ENCODE results near the gene CCNI.

Gene CCNI

GRCh38 chr4:77015390-77015789 lies 60.4 kb downstream of the CCNI start:
- H3K27me3 ChIP-seq (ENCODE audit: insufficient read depth, poor library complexity, severe bottlenecking), result no peaks in the 10 kb centered on the region
- TF ChIP-seq POLR2AphosphoS5 (IDR thresholded peaks at IDR 0.05; ENCODE audit: low read depth) (no peak), GABPA (IDR thresholded peaks at IDR 0.05; ENCODE audit: low read depth) (no peak), REST (IDR thresholded peaks at IDR 0.05; ENCODE audit: insufficient replicate concordance, low read depth) (no peak), SPI1 (IDR thresholded peaks at IDR 0.05; ENCODE audit: borderline replicate concordance, low read depth) (no peak), CTCF (IDR thresholded peaks at IDR 0.05; ENCODE audit: insufficient read depth, low read length) (no peak)
- H3K27ac ChIP-seq (replicated peaks), result no peak overlapping the region
- peak in 1 of 2 experiments; percentile 4 for DNase-seq (ENCODE audit: low read depth in 1 of 2, low spot score in 1 of 2)
- H3K4me3 ChIP-seq (replicated peaks; ENCODE audit: insufficient read depth, low read length), result no peak overlapping the region

GRCh38 chr4:77014256-77014655 lies 61.5 kb downstream of the CCNI start:
- no peaks in the 10 kb centered on the region for H3K27me3 ChIP-seq (ENCODE audit: insufficient read depth, poor library complexity, severe bottlenecking)
- no peak overlapping the region for H3K27ac ChIP-seq (replicated peaks)
- H3K4me3 ChIP-seq (replicated peaks; ENCODE audit: insufficient read depth, low read length), result no peak overlapping the region
- DNase-seq (ENCODE audit: low read depth in 1 of 2, low spot score in 1 of 2), result no peak
- no peak for TF ChIP-seq CTCF (IDR thresholded peaks at IDR 0.05; ENCODE audit: insufficient read depth, low read length)
- no peak for TF ChIP-seq REST (IDR thresholded peaks at IDR 0.05; ENCODE audit: insufficient replicate concordance, low read depth)
- TF ChIP-seq POLR2AphosphoS5 (IDR thresholded peaks at IDR 0.05; ENCODE audit: low read depth), result no peak
- no peak for TF ChIP-seq SPI1 (IDR thresholded peaks at IDR 0.05; ENCODE audit: borderline replicate concordance, low read depth)
- no peak for TF ChIP-seq GABPA (IDR thresholded peaks at IDR 0.05; ENCODE audit: low read depth)

GRCh38 chr4:77012726-77013125 lies 63.1 kb downstream of the CCNI start:
- no peaks in the 10 kb centered on the region for H3K27me3 ChIP-seq (ENCODE audit: insufficient read depth, poor library complexity, severe bottlenecking)
- TF ChIP-seq CTCF (IDR thresholded peaks at IDR 0.05; ENCODE audit: insufficient read depth, low read length) (no peak), SPI1 (IDR thresholded peaks at IDR 0.05; ENCODE audit: borderline replicate concordance, low read depth) (no peak), POLR2AphosphoS5 (IDR thresholded peaks at IDR 0.05; ENCODE audit: low read depth) (no peak), REST (IDR thresholded peaks at IDR 0.05; ENCODE audit: insufficient replicate concordance, low read depth) (no peak), GABPA (IDR thresholded peaks at IDR 0.05; ENCODE audit: low read depth) (no peak)
- H3K4me3 ChIP-seq (replicated peaks; ENCODE audit: insufficient read depth, low read length), result no peak overlapping the region
- no peak for DNase-seq (ENCODE audit: low read depth in 1 of 2, low spot score in 1 of 2)
- no peak overlapping the region for H3K27ac ChIP-seq (replicated peaks)
